Fibroblast of lung (primary cell): ENCODE results near the gene SCFD2. TPM values are rescaled to one million over a fixed set of nuclear protein-coding genes. Genes with fewer than 3 reads are reported as not detected.

Experiments
- DNase-seq, 2 donors: peaks; one replicate each; pipeline versions ENCODE4 v3.0.0 to v3.0.0-alpha.2; 2010; ENCODE audit warnings: low read depth in 2 of 2
- H2AFZ ChIP-seq: 2 replicates; pipeline ENCODE4 v1.5.1; 2012; ENCODE audit warnings: low read length, control low read depth, inconsistent platforms
- H3K27ac ChIP-seq: 2 replicates; pipeline ENCODE4 v1.5.1; 2011; ENCODE audit warnings: low read length, control low read depth; ENCODE audit not compliant: insufficient read depth
- H3K27me3 ChIP-seq: 2 replicates; pipeline ENCODE4 v1.5.1; 2011; ENCODE audit warnings: mild to moderate bottlenecking, low read length; ENCODE audit not compliant: control insufficient read depth, insufficient read depth
- H3K36me3 ChIP-seq: 2 replicates; pipeline ENCODE4 v1.5.1; 2011; ENCODE audit warnings: low read length; ENCODE audit not compliant: control insufficient read depth, insufficient read depth
- H3K4me1 ChIP-seq: 2 replicates; pipeline ENCODE4 v1.5.1; 2011; ENCODE audit warnings: low read length; ENCODE audit not compliant: control insufficient read depth, insufficient read depth; ENCODE audit errors: extremely low read depth
- H3K4me2 ChIP-seq: 2 replicates; pipeline ENCODE4 v1.5.1; 2011; ENCODE audit warnings: low read length, control low read depth; ENCODE audit not compliant: insufficient read depth; ENCODE audit errors: extremely low read depth
- H3K4me3 ChIP-seq, 4 experiments: fragments of 200-600 bp in 1 of 4; sonication (generic) in 1 of 4; replicated peaks in 1 of 4; 2 replicates each; pipeline ENCODE4 v1.5.1; 2011 to 2016; ENCODE audit warnings: low read length in 4 of 4, low read depth in 3 of 4, mild to moderate bottlenecking in 3 of 4, control low read depth in 2 of 4, inconsistent platforms in 1 of 4, mixed read lengths in 1 of 4; ENCODE audit not compliant: insufficient read depth in 1 of 4; ENCODE audit errors: control extremely low read depth in 1 of 4
- H3K79me2 ChIP-seq: 2 replicates; pipeline ENCODE4 v1.5.1; 2012; ENCODE audit warnings: mild to moderate bottlenecking, low read length, inconsistent platforms; ENCODE audit not compliant: control insufficient read depth, insufficient read depth
- H3K9ac ChIP-seq: 2 replicates; pipeline ENCODE4 v1.5.1; 2011; ENCODE audit warnings: mild to moderate bottlenecking, low read length, control low read depth; ENCODE audit not compliant: insufficient read depth
- H3K9me3 ChIP-seq: 2 replicates; pipeline ENCODE4 v1.5.1; 2012; ENCODE audit warnings: low read depth, low read length; ENCODE audit not compliant: control insufficient read depth, insufficient read depth
- H4K20me1 ChIP-seq: 2 replicates; pipeline ENCODE4 v1.5.1; 2011; ENCODE audit warnings: low read length; ENCODE audit not compliant: control insufficient read depth, insufficient read depth; ENCODE audit errors: extremely low read depth
- CTCF ChIP-seq, 2 donors: IDR thresholded peaks in 1 of 2; conservative IDR thresholded peaks in 1 of 2; 1 replicate in 1 of 2; 2 replicates in 1 of 2; pipeline ENCODE4 v1.5.1; 2011 to 2012; ENCODE audit warnings: low read length in 2 of 2, control low read depth in 1 of 2, inconsistent platforms in 1 of 2, low read depth in 1 of 2, mild to moderate bottlenecking in 1 of 2
- EZH2 ChIP-seq: IDR thresholded peaks from 2 replicates; pipeline ENCODE4 v1.5.1; 2012; ENCODE audit warnings: low read length, control low read depth, mild to moderate bottlenecking; ENCODE audit errors: missing control alignments
- polyA plus RNA-seq, 2 donors: library from polyadenylated mRNA; depleted of rRNA in 1 of 2; stranded (reverse) in 1 of 2; unstranded in 1 of 2; fragments of >200 nt; gene quantifications; 2 replicates each; pipeline ENCODE4 v1.2.1, GENCODE V29; 2011 to 2012; ENCODE audit warnings: missing spikeins in 1 of 2
- total RNA-seq: library from RNA; depleted of rRNA; stranded (reverse); fragments of >200 nt; gene quantifications from 2 replicates; pipeline ENCODE4 v1.2.1, GENCODE V29; 2014

SCFD2 gene
- total and polyA plus RNA-seq, 2 donors (not counting 1 experiment from before 2014, with no cell fraction given), result 16.2 to 23.1 TPM

- no peak for DNase-seq
- Histone ChIP-seq H3K9ac (no peak overlapping the region), H2AFZ (no peak overlapping the region), H3K4me1 (no peaks in the 10 kb centered on the region), H3K36me3 (no peaks in the 10 kb centered on the region), H4K20me1 (no peaks in the 10 kb centered on the region), H3K27ac (no peak overlapping the region), H3K9me3 (no peaks in the 10 kb centered on the region), H3K4me3 (no peak overlapping the region), H3K79me2 (no peaks in the 10 kb centered on the region), H3K27me3 (peaks cover 2% of the 10 kb centered on the region), H3K4me2 (no peak overlapping the region)
- TF ChIP-seq EZH2 (no peak), CTCF (conservative IDR thresholded peaks at IDR 0.05 in 1 of 2, IDR thresholded peaks at IDR 0.05 in 1 of 2; ENCODE audit: low read depth in 1 of 2, low read length in 2 of 2) (no peak)
Measured at GRCh38 chr4:52843958-52844357, 521.9 kb downstream of the SCFD2 start.

GRCh38 chr4:52843351-52843750 lies 522.5 kb downstream of the SCFD2 start:
- no peaks in the 10 kb centered on the region for H4K20me1 ChIP-seq
- TF ChIP-seq EZH2 (no peak), CTCF (conservative IDR thresholded peaks at IDR 0.05 in 1 of 2, IDR thresholded peaks at IDR 0.05 in 1 of 2; ENCODE audit: low read depth in 1 of 2, low read length in 2 of 2) (no peak)
- DNase-seq, result no peak

GRCh38 chr4:52842792-52843191 lies 523.1 kb downstream of the SCFD2 start:
- peaks cover 2% of the 10 kb centered on the region for H3K27me3 ChIP-seq
- no peaks in the 10 kb centered on the region for H3K79me2 ChIP-seq
- no peaks in the 10 kb centered on the region for H3K4me1 ChIP-seq
- no peak overlapping the region for H3K4me3 ChIP-seq
- no peak overlapping the region for H3K4me2 ChIP-seq
- H3K27ac ChIP-seq, result no peak overlapping the region
- H3K36me3 ChIP-seq, result no peaks in the 10 kb centered on the region
- H2AFZ ChIP-seq, result no peak overlapping the region
- H4K20me1 ChIP-seq, result no peaks in the 10 kb centered on the region
- no peak for TF ChIP-seq EZH2
- no peak for TF ChIP-seq CTCF (conservative IDR thresholded peaks at IDR 0.05 in 1 of 2, IDR thresholded peaks at IDR 0.05 in 1 of 2; ENCODE audit: low read depth in 1 of 2, low read length in 2 of 2)
- no peaks in the 10 kb centered on the region for H3K9me3 ChIP-seq
- no peak for DNase-seq
- no peak overlapping the region for H3K9ac ChIP-seq

More at GRCh38 chr4:52843351-52843750, 522.5 kb downstream of the SCFD2 start:
- Histone ChIP-seq H3K9ac (no peak overlapping the region), H3K4me2 (no peak overlapping the region), H3K27ac (no peak overlapping the region), H3K4me1 (no peaks in the 10 kb centered on the region), H2AFZ (no peak overlapping the region), H3K9me3 (no peaks in the 10 kb centered on the region), H3K79me2 (no peaks in the 10 kb centered on the region), H3K27me3 (peaks cover 2% of the 10 kb centered on the region), H3K36me3 (no peaks in the 10 kb centered on the region), H3K4me3 (no peak overlapping the region)
